ENCODE measurements around the gene AIFM1. TPM values are rescaled to one million over a fixed set of nuclear protein-coding genes. Genes with fewer than 3 reads are reported as not detected.

The AIFM1 gene
- polyA plus RNA-seq, 1 of the 3 experiments (the other 2 are of a cell fraction) = 49.8 TPM

- no peaks in the 10 kb centered on the region for H3K36me3 ChIP-seq (replicated peaks in 1 of 2; ENCODE audit: control insufficient read depth in 1 of 2, insufficient read depth in 2 of 2, low read length in 1 of 2)
- no peak for TF ChIP-seq RXRA (IDR thresholded peaks at IDR 0.05; ENCODE audit: borderline replicate concordance, low read depth)
- TF ChIP-seq FOSL2 (IDR thresholded peaks at IDR 0.05; ENCODE audit: borderline replicate concordance, low read depth) = no peak
- TF ChIP-seq EP300 (IDR thresholded peaks at IDR 0.05; ENCODE audit: borderline replicate concordance in 1 of 2, low read depth in 1 of 2, low read length in 1 of 2) = no peak
- no peak for TF ChIP-seq RAD21 (IDR thresholded peaks at IDR 0.05; ENCODE audit: low read length)
- TF ChIP-seq NFIC (IDR thresholded peaks at IDR 0.05; ENCODE audit: borderline replicate concordance) = no peak
- no peak for TF ChIP-seq GATA2 (CRISPR knock-in tag; IDR thresholded peaks at IDR 0.05)
- TF ChIP-seq NRF1 (IDR thresholded peaks at IDR 0.05; ENCODE audit: low read depth, low read length) = no peak
- TF ChIP-seq TAF1 (IDR thresholded peaks at IDR 0.05; ENCODE audit: borderline replicate concordance, low read depth, low read length) = no peak
- no peak for TF ChIP-seq ZBTB33 (IDR thresholded peaks at IDR 0.05; ENCODE audit: borderline replicate concordance, low read depth)
- TF ChIP-seq PBX3 (IDR thresholded peaks at IDR 0.05) = no peak
- no peak for TF ChIP-seq USF2 (IDR thresholded peaks at IDR 0.05; ENCODE audit: borderline replicate concordance, low read depth, low read length)
- CTCF ChIA-PET = interaction anchor here (1.0 kb wide), 1 partner anchor 77 kb away, joined by 3 read pairs; no protein-coding TSS in a partner anchor
- 41% methylated on average over 9 of the region's 9 CpGs for WGBS (ENCODE audit: low lambda C conversion rate)
- H3K4me1 ChIP-seq (ENCODE audit: control insufficient read depth in 1 of 2, insufficient read depth in 2 of 2, low read depth in 1 of 2, low read length in 1 of 2) = peaks cover 4 to 10% of the 10 kb centered on the region in 2 experiments; a peak in 3 of 4 replicates
- no peak for DNase-seq
- POLR2A ChIA-PET = no interaction called here
- H4K20me1 ChIP-seq (ENCODE audit: insufficient read depth) = no peaks in the 10 kb centered on the region
- H3K9me3 ChIP-seq = no peaks in the 10 kb centered on the region
- H2AFZ ChIP-seq (ENCODE audit: low read depth) = no peak overlapping the region
- peaks cover 16% of the 10 kb centered on the region; the same call in 1 of the 2 replicates for H3K27me3 ChIP-seq (ENCODE audit: insufficient read depth)
- no peaks in the 10 kb centered on the region for H3F3A ChIP-seq (replicated peaks; ENCODE audit: insufficient read depth)
- H3K4me2 ChIP-seq = no peak overlapping the region
- H3K27ac ChIP-seq (ENCODE audit: low read depth in 2 of 2, low read length in 1 of 2) = no peak overlapping the region
- H3K9ac ChIP-seq = no peak overlapping the region
- H3K79me2 ChIP-seq (ENCODE audit: insufficient read depth) = peaks cover 19% of the 10 kb centered on the region; the same call in 1 of the 2 replicates
- H3K9me2 ChIP-seq = no peaks in the 10 kb centered on the region
- no peak overlapping the region for H3K4me3 ChIP-seq (ENCODE audit: low read depth in 2 of 2, low read length in 1 of 2)
These were observed 51.5 kb downstream of the AIFM1 start for GRCh38 chrX:130114141-130114588.
